ENCODE results near the gene ACOT8. TPM values are rescaled to one million over a fixed set of nuclear protein-coding genes. Genes with fewer than 3 reads are reported as not detected.

ACOT8 gene
- total RNA-seq, 1 experiment from 2014 or later: 33.4 TPM

- Histone ChIP-seq H3F3A (ENCODE audit: insufficient read depth, low read depth) (peaks cover 3% of the 10 kb centered on the region; the same call in 1 of the 2 replicates), H2AFZ (no peak overlapping the region), H3K27me3 (ENCODE audit: insufficient read depth, low read depth) (no peaks in the 10 kb centered on the region), H3K36me3 (ENCODE audit: low read depth) (no peaks in the 10 kb centered on the region), H3K4me1 (replicated peaks; ENCODE audit: insufficient read depth) (peaks cover 15% of the 10 kb centered on the region), H3K4me3 (no peak overlapping the region), H3K79me2 (ENCODE audit: low read depth) (peaks cover 7% of the 10 kb centered on the region), H3K9me2 (ENCODE audit: insufficient read depth) (no peaks in the 10 kb centered on the region), H4K20me1 (ENCODE audit: insufficient read depth) (no peaks in the 10 kb centered on the region), H3K27ac (no peak overlapping the region), H3K9me3 (ENCODE audit: insufficient read depth, low read depth) (no peaks in the 10 kb centered on the region), H3K4me2 (no peak overlapping the region)
- BruUV-seq (replicated peaks): no TSS peak
- POLR2A ChIA-PET (ENCODE audit: unreplicated experiment): interaction anchor here (0.6 kb wide), 1 partner anchor 559 kb away, joined by 4 read pairs; no protein-coding TSS in a partner anchor
- DNase-seq: no peak
- intact Hi-C loops (cut with micrococcal nuclease; ENCODE audit: unreplicated experiment): no loop called here
- CTCF ChIA-PET: no interaction called here
- TF ChIP-seq EZH2 (IDR thresholded peaks at IDR 0.05; ENCODE audit: low read depth) (no peak), CTCF (conservative IDR thresholded peaks at IDR 0.05) (no peak)
These were observed 4.3 kb upstream of the ACOT8 start for GRCh38 chr20:45861221-45862075.

- H3K79me2 ChIP-seq (ENCODE audit: low read depth): peaks cover 14% of the 10 kb centered on the region
- TF ChIP-seq EZH2 (IDR thresholded peaks at IDR 0.05; ENCODE audit: low read depth) (no peak), CTCF (conservative IDR thresholded peaks at IDR 0.05) (no peak)
- CTCF ChIA-PET: no interaction called here
- no peak overlapping the region for H3K4me2 ChIP-seq
- H2AFZ ChIP-seq: no peak overlapping the region
- no peaks in the 10 kb centered on the region for H4K20me1 ChIP-seq (ENCODE audit: insufficient read depth)
- no peaks in the 10 kb centered on the region for H3K27me3 ChIP-seq (ENCODE audit: insufficient read depth, low read depth)
- no peak overlapping the region for H3K4me3 ChIP-seq
- DNase-seq: no peak
- no TSS peak for BruUV-seq (replicated peaks)
- POLR2A ChIA-PET (ENCODE audit: unreplicated experiment): no interaction called here
- H3K4me1 ChIP-seq (replicated peaks; ENCODE audit: insufficient read depth): peaks cover 23% of the 10 kb centered on the region
- intact Hi-C loops (cut with micrococcal nuclease; ENCODE audit: unreplicated experiment): no loop called here
- no peak overlapping the region for H3K27ac ChIP-seq
- H3K9me2 ChIP-seq (ENCODE audit: insufficient read depth): no peaks in the 10 kb centered on the region
- no peaks in the 10 kb centered on the region for H3K9me3 ChIP-seq (ENCODE audit: insufficient read depth, low read depth)
- H3F3A ChIP-seq (ENCODE audit: insufficient read depth, low read depth): peaks cover 3% of the 10 kb centered on the region; the same call in 1 of the 2 replicates
- no peaks in the 10 kb centered on the region for H3K36me3 ChIP-seq (ENCODE audit: low read depth)
These were observed 3.5 kb upstream of the ACOT8 start for GRCh38 chr20:45860560-45861220.

DNA sequence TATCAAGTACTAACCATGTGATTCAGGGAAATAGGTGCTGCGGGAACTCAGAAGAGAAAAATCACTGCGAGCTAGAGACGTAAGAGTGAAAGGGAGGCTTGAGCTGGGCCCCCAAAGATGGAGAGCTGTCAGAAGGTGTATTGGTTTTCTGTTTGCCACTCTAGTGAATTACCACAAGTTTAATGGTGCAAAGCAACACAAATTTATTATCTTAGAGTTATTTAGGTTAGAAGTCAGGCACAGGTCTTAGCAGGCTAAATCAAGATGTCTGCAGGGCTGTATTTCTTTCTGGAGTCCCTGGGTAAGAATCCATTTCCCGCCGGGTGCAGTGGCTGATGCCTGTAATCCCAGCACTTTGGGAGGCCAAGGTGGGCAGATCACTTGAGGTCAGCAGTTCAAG is 2.7 kb upstream of the ACOT8 start:
- CTCF ChIA-PET: no interaction called here

More for the DNA sequence above, 2.7 kb upstream of the ACOT8 start:
- POLR2A ChIA-PET (ENCODE audit: unreplicated experiment): no interaction called here
- BruUV-seq (replicated peaks): no TSS peak
- H3K36me3 ChIP-seq (ENCODE audit: low read depth): no peaks in the 10 kb centered on the region
- H3K79me2 ChIP-seq (ENCODE audit: low read depth): peaks cover 22% of the 10 kb centered on the region
- H3K27me3 ChIP-seq (ENCODE audit: insufficient read depth, low read depth): no peaks in the 10 kb centered on the region
- intact Hi-C loops (cut with micrococcal nuclease; ENCODE audit: unreplicated experiment): no loop called here
- H3K4me3 ChIP-seq: no peak overlapping the region
- no peak for DNase-seq
- H4K20me1 ChIP-seq (ENCODE audit: insufficient read depth): no peaks in the 10 kb centered on the region
- H3K4me1 ChIP-seq (replicated peaks; ENCODE audit: insufficient read depth): peaks cover 26% of the 10 kb centered on the region
- H3K27ac ChIP-seq: no peak overlapping the region
- no peak overlapping the region for H3K4me2 ChIP-seq
- no peaks in the 10 kb centered on the region for H3K9me3 ChIP-seq (ENCODE audit: insufficient read depth, low read depth)
- TF ChIP-seq EZH2 (IDR thresholded peaks at IDR 0.05; ENCODE audit: low read depth) (no peak), CTCF (conservative IDR thresholded peaks at IDR 0.05) (no peak)
- peaks cover 3% of the 10 kb centered on the region; the same call in 1 of the 2 replicates for H3F3A ChIP-seq (ENCODE audit: insufficient read depth, low read depth)
- H3K9me2 ChIP-seq (ENCODE audit: insufficient read depth): no peaks in the 10 kb centered on the region
- H2AFZ ChIP-seq: no peak overlapping the region

Data from PC-9 (cell line).